Neuronal stem cell (in vitro differentiated cells): Measurements from ENCODE around the gene SERBP1.
"Not testable (repeated sequence)": the region's sequence is repeated elsewhere in the genome, so short reads cannot be mapped to it uniquely, and the experiment has no call there.

Experiments
- DNase-seq: peaks from one replicate; pipeline ENCODE4 v3.0.0-alpha.2; 2013; ENCODE audit warnings: low spot score
- H2AFZ ChIP-seq: one replicate; pipeline ENCODE4 v1.6.1; 2013; ENCODE audit warnings: mild to moderate bottlenecking, low read length, inconsistent platforms
- H2AK5ac ChIP-seq: 2 replicates; pipeline ENCODE4 v1.6.1; 2013; ENCODE audit warnings: low read depth, mild to moderate bottlenecking, inconsistent platforms, low read length, moderate library complexity, mixed read lengths
- H2BK120ac ChIP-seq: 2 replicates; pipeline ENCODE4 v1.6.1; 2013; ENCODE audit warnings: low read depth, mild to moderate bottlenecking, inconsistent platforms, low read length, moderate library complexity, mixed read lengths
- H2BK12ac ChIP-seq: one replicate; pipeline ENCODE4 v1.6.1; 2013; ENCODE audit warnings: low read length, inconsistent platforms
- H2BK15ac ChIP-seq: 2 replicates; pipeline ENCODE4 v1.6.1; 2013; ENCODE audit warnings: mild to moderate bottlenecking, low read length, inconsistent platforms, mixed read lengths
- H2BK5ac ChIP-seq: one replicate; pipeline ENCODE4 v1.6.1; 2013; ENCODE audit warnings: inconsistent platforms, mild to moderate bottlenecking, low read length, moderate library complexity
- H3K14ac ChIP-seq: one replicate; pipeline ENCODE4 v1.6.1; 2013; ENCODE audit warnings: low read length, inconsistent platforms
- H3K18ac ChIP-seq: 2 replicates; pipeline ENCODE4 v1.6.1; 2013; ENCODE audit warnings: low read length, inconsistent platforms
- H3K23ac ChIP-seq: 2 replicates; pipeline ENCODE4 v1.6.1; 2013; ENCODE audit warnings: low read depth, mild to moderate bottlenecking, mixed read lengths, low read length, inconsistent platforms; ENCODE audit not compliant: poor library complexity
- H3K27ac ChIP-seq: replicated peaks from 3 replicates; pipeline ENCODE4 v1.5.1; 2013; ENCODE audit warnings: low read length, inconsistent platforms
- H3K27me3 ChIP-seq, 3 experiments: 2 replicates each; pipeline ENCODE4 v1.6.1; 2013; ENCODE audit warnings: low read length in 3 of 3, mild to moderate bottlenecking in 2 of 3, inconsistent platforms in 1 of 3, low read depth in 1 of 3, mixed read lengths in 1 of 3, moderate library complexity in 1 of 3; ENCODE audit not compliant: control insufficient read depth in 3 of 3, insufficient read depth in 3 of 3
- H3K36me3 ChIP-seq, 2 donors: replicated peaks in 1 of 2; 2 replicates each; pipeline ENCODE4 v1.6.1; 2013; ENCODE audit warnings: low read length in 2 of 2; ENCODE audit not compliant: control insufficient read depth in 2 of 2, insufficient read depth in 2 of 2
- H3K4ac ChIP-seq: 2 replicates; pipeline ENCODE4 v1.6.1; 2013; ENCODE audit warnings: inconsistent platforms, mild to moderate bottlenecking, low read length, moderate library complexity
- H3K4me1 ChIP-seq, 2 donors: 1 replicate in 1 of 2; 2 replicates in 1 of 2; pipeline ENCODE4 v1.6.1; 2013; ENCODE audit warnings: low read length in 2 of 2, low read depth in 1 of 2; ENCODE audit not compliant: control insufficient read depth in 2 of 2, insufficient read depth in 1 of 2
- H3K4me2 ChIP-seq: one replicate; pipeline ENCODE4 v1.6.1; 2013; ENCODE audit warnings: mild to moderate bottlenecking, low read length, inconsistent platforms; ENCODE audit not compliant: insufficient read depth, poor library complexity, severe bottlenecking
- H3K4me3 ChIP-seq, 2 donors: 2 replicates each; pipeline ENCODE4 v1.5.1; 2013; ENCODE audit warnings: low read length in 2 of 2, mild to moderate bottlenecking in 2 of 2, inconsistent platforms in 1 of 2, moderate library complexity in 1 of 2
- H3K79me1 ChIP-seq: one replicate; pipeline ENCODE4 v1.6.1; 2013; ENCODE audit warnings: low read depth, mild to moderate bottlenecking, inconsistent platforms, low read length, moderate library complexity
- H3K9ac ChIP-seq: one replicate; pipeline ENCODE4 v1.6.1; 2013; ENCODE audit warnings: mild to moderate bottlenecking, low read depth, low read length, inconsistent platforms; ENCODE audit not compliant: poor library complexity
- H3K9me3 ChIP-seq, 2 donors: replicated peaks in 1 of 2; 2 replicates each; pipeline versions ENCODE3 to v1.6.1; 2013; ENCODE audit warnings: low read length in 2 of 2, mild to moderate bottlenecking in 2 of 2, inconsistent platforms in 1 of 2, low read depth in 1 of 2, mixed read lengths in 1 of 2, moderate library complexity in 1 of 2; ENCODE audit not compliant: control insufficient read depth in 2 of 2, insufficient read depth in 1 of 2
- H4K8ac ChIP-seq: one replicate; pipeline ENCODE4 v1.6.1; 2013; ENCODE audit warnings: low read depth, mild to moderate bottlenecking, inconsistent platforms, low read length, moderate library complexity
- H4K91ac ChIP-seq: one replicate; pipeline ENCODE4 v1.6.1; 2013; ENCODE audit warnings: low read length, low read depth, mild to moderate bottlenecking, inconsistent platforms; ENCODE audit not compliant: poor library complexity
- WGBS, 2 donors: extraction: QIAGEN DNeasy Blood & Tissue Kit; methylation state at CpG; one replicate each; pipeline ENCODE4 v1.1.7; 2013; ENCODE audit warnings: missing lambda C conversion rate in 2 of 2, mixed read lengths in 1 of 2; ENCODE audit not compliant: insufficient read length in 2 of 2, insufficient replicate concordance in 1 of 2; ENCODE audit errors: extremely low coverage in 2 of 2; 5-methylcytosine and 5-hydroxymethylcytosine counted together

Gene SERBP1

GRCh38 chr1:67418839-67419586 lies 11.2 kb downstream of the SERBP1 start:
- H3K14ac ChIP-seq, result no peak overlapping the region
- H3K4me3 ChIP-seq, result no peak overlapping the region
- peaks cover 0 to 1% of the 10 kb centered on the region in 2 donors for H3K4me1 ChIP-seq
- H3K79me1 ChIP-seq, result peaks cover 2% of the 10 kb centered on the region
- H3K27ac ChIP-seq, result no peak overlapping the region
- no peak overlapping the region for H3K23ac ChIP-seq
- no peak overlapping the region for H4K91ac ChIP-seq
- no peaks in the 10 kb centered on the region for H3K27me3 ChIP-seq
- H3K18ac ChIP-seq, result no peak overlapping the region
- no peak overlapping the region for H2BK12ac ChIP-seq
- no peak overlapping the region for H3K9ac ChIP-seq
- no peak overlapping the region for H2BK120ac ChIP-seq
- H2BK15ac ChIP-seq, result no peak overlapping the region
- no peak overlapping the region for H2BK5ac ChIP-seq
- H2AFZ ChIP-seq, result no peak overlapping the region
- peaks cover 32 to 99% of the 10 kb centered on the region in 2 donors for H3K36me3 ChIP-seq
- no peak for DNase-seq
- H3K4me2 ChIP-seq, result no peak overlapping the region
- H3K4ac ChIP-seq, result no peak overlapping the region
- H3K9me3 ChIP-seq, result no peaks in the 10 kb centered on the region
- H2AK5ac ChIP-seq, result no peak overlapping the region
- H4K8ac ChIP-seq, result no peak overlapping the region
- WGBS, 2 donors, result no CpG with 5 or more reads among the region's 6 CpGs

- not testable (repeated sequence) for H3K4ac ChIP-seq, H2BK15ac ChIP-seq, H2BK12ac ChIP-seq, H2AK5ac ChIP-seq, DNase-seq, H3K79me1 ChIP-seq, H3K27me3 ChIP-seq, H3K4me3 ChIP-seq, H2BK120ac ChIP-seq, H2BK5ac ChIP-seq, H2AFZ ChIP-seq, H3K18ac ChIP-seq, H4K91ac ChIP-seq, H3K23ac ChIP-seq, H3K4me2 ChIP-seq, H3K27ac ChIP-seq, H3K4me1 ChIP-seq, H4K8ac ChIP-seq, H3K14ac ChIP-seq, H3K9ac ChIP-seq, H3K9me3 ChIP-seq
- no CpG with 5 or more reads among the region's 4 CpGs for WGBS, 2 donors
- H3K36me3 ChIP-seq, result peaks cover 34 to 99% of the 10 kb centered on the region in 2 donors
Measured at GRCh38 chr1:67417733-67418132, 12.5 kb downstream of the SERBP1 start.

- no peak overlapping the region for H3K18ac ChIP-seq
- no peak overlapping the region for H3K23ac ChIP-seq
- H3K9me3 ChIP-seq, result no peaks in the 10 kb centered on the region
- H3K36me3 ChIP-seq, result peaks cover 25 to 95% of the 10 kb centered on the region in 2 donors
- no peak overlapping the region for H3K9ac ChIP-seq
- H3K27me3 ChIP-seq, result no peaks in the 10 kb centered on the region
- WGBS, 2 donors, result no CpG with 5 or more reads among the region's 13 CpGs
- no peak overlapping the region for H2BK120ac ChIP-seq
- no peak overlapping the region for H4K8ac ChIP-seq
- H2AK5ac ChIP-seq, result no peak overlapping the region
- no peak overlapping the region for H3K4ac ChIP-seq
- H3K4me3 ChIP-seq, result no peak overlapping the region
- H3K14ac ChIP-seq, result no peak overlapping the region
- no peak for DNase-seq
- no peak overlapping the region for H2BK12ac ChIP-seq
- H3K79me1 ChIP-seq, result peaks cover 2% of the 10 kb centered on the region
- H3K27ac ChIP-seq, result no peak overlapping the region
- no peak overlapping the region for H2AFZ ChIP-seq
- no peak overlapping the region for H3K4me2 ChIP-seq
- H4K91ac ChIP-seq, result no peak overlapping the region
- no peak overlapping the region for H2BK15ac ChIP-seq
- peaks cover 0 to 1% of the 10 kb centered on the region in 2 donors for H3K4me1 ChIP-seq
- no peak overlapping the region for H2BK5ac ChIP-seq
Measured at GRCh38 chr1:67415041-67415440, 15.2 kb downstream of the SERBP1 start.

GRCh38 chr1:67414574-67414973 lies 15.6 kb downstream of the SERBP1 start:
- no peak overlapping the region for H2AFZ ChIP-seq
- no peak for DNase-seq
- H3K4ac ChIP-seq, result no peak overlapping the region
- H3K4me3 ChIP-seq, result no peak overlapping the region
- no peak overlapping the region for H3K4me2 ChIP-seq
- H2BK15ac ChIP-seq, result no peak overlapping the region
- no peak overlapping the region for H3K18ac ChIP-seq
- H3K4me1 ChIP-seq, result peaks cover 0 to 1% of the 10 kb centered on the region in 2 donors
- no peak overlapping the region for H2AK5ac ChIP-seq
- WGBS, 2 donors, result no CpG with 5 or more reads among the region's 2 CpGs
- H2BK12ac ChIP-seq, result no peak overlapping the region
- H3K79me1 ChIP-seq, result peaks cover 2% of the 10 kb centered on the region
- no peak overlapping the region for H3K27ac ChIP-seq
- H3K9ac ChIP-seq, result no peak overlapping the region
- no peaks in the 10 kb centered on the region for H3K27me3 ChIP-seq
- H3K9me3 ChIP-seq, result no peaks in the 10 kb centered on the region
- no peak overlapping the region for H4K8ac ChIP-seq
- no peak overlapping the region for H2BK120ac ChIP-seq
- no peak overlapping the region for H3K23ac ChIP-seq
- H2BK5ac ChIP-seq, result no peak overlapping the region
- peaks cover 25 to 95% of the 10 kb centered on the region in 2 donors for H3K36me3 ChIP-seq
- H3K14ac ChIP-seq, result no peak overlapping the region
- H4K91ac ChIP-seq, result no peak overlapping the region
